IPS DF 4.7 (cell line): ENCODE measurements around the gene NFATC4.
A peak's percentile ranks its signal among the peaks of the same experiment; 100 is the strongest.
"Not testable (repeated sequence)": the region's sequence is repeated elsewhere in the genome, so short reads cannot be mapped to it uniquely, and the experiment has no call there.

Experiments
- DNase-seq: peaks from one replicate; pipeline ENCODE4 v3.0.0-alpha.2; 2013; ENCODE audit warnings: low spot score; ENCODE audit errors: extremely low read depth

Gene NFATC4

DNA sequence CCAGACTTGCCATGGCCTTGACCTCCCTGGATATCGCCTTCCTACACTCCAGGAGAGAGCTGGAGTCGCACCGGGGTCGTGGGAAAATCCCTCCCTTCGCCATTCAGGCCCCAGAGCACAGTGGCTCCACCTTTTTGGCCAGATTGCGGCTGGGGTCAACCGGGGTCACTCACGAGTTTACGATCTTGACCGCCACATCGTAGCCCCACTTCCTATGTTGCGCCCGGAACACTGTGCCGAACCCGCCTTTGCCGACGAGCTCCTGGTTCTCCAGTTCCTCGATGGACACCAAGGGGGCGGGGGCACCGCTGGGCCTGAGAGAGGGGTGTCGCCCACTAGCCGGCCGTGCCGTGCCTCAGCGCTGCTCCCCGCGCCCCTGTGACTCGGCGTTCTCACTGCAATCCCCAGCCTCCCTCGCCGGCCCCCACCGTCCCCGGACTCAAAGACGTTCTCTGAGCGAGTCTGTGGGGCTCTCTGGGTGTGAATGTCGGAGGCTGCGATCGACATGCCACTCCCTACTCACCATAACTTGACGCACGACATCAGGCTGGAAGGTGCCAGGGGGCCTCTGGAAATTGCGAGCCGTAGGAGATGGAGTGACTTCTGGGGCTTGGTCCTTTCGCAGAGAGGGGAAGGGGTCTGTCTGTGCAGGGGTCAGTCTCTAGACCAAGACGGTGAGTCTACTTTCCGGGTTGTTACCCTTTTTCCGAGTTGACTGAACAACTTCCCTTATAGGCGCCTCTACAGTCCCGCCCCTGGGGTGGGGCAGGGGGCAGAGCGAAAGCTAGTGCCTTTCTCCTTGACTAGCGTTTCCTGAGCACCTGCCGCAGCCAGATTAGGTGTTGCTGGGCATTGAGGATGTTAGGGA, 28.5 kb upstream of the NFATC4 start, which contains the start of gene RIPK3:
TSS of gene RIPK3 (minus strand) at position 708 of the 868 bp plus-strand sequence. CDS start at position 543, 165 bp downstream.
- no peak for DNase-seq

DNA sequence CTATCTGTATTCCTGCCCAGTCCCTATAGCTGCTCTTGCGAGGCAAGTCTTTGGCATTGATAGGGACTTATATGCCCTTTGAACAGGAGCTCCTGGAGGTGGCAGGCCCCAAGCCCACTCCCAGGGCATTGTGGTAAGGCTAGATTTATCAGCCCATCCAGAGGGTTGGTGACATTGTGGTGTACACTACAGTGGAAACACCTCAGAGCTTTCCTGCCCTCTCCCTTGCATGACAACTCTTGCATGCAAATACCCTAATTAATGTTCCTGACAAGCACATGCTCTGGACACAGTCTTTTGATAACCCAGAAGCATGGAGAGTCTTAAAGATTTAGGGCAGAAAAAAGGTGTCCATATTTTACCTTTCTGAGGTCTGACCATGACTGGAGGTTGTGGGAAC, 27.4 kb upstream of the NFATC4 start:
- DNase-seq = no peak

DNA sequence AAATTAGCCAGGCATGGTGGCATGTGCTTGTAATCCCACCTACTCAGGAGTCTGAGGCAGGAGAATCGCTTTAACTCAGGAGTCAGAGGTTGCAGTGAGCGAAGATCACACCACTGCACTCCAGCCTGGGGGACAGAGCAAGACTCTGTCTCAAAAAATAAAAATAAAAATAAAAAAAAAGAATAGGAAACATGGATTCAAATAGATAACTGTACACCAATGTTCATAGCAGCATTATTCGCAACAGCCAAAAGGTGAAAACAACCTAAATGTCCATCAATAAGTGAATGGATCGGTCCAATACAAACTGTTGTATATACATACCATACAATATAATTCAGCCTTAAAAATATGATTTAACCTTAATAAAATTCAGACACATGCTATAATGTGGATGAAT, 25.1 kb upstream of the NFATC4 start:
- DNase-seq = no peak

DNA sequence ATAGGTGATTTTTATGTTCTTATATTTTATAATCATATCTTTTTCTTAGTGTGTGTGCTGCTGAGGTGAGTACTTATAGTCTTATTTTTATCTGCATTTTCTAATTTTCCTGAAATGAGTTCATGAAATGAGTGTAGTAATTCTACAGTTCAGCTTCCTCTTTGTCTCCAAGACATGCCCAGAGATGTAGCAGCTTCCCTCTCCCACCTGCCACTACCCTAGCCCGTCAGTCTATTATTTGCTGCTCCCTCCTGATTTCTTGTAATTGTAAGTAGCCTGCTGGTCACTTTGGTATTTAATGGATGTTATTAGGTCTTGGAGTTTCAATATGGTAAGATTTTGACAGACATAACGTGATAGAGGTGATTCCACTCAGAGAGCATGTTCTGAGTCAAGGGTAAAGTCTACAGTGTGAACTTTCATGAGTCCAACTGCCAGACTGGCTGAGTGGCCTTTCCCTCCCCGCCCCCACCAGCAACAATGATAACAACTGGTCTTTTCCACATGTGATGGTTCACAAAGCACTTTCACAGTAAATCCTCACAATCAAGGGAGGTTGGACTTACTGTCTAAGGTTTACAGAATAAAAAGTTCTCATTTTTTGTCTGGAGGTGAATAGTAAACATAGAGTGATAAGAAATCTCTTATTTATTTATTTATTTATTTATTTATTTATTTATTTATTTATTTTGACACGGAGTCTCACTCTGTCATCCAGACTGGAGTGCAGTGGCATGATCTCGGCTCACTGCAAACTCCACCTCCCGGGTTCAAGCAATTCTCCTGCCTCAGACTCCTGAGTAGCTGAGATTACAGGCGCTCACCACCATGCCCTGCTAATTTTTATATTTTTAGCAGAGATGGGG, 24.0 kb upstream of the NFATC4 start:
- no peak for DNase-seq

DNA sequence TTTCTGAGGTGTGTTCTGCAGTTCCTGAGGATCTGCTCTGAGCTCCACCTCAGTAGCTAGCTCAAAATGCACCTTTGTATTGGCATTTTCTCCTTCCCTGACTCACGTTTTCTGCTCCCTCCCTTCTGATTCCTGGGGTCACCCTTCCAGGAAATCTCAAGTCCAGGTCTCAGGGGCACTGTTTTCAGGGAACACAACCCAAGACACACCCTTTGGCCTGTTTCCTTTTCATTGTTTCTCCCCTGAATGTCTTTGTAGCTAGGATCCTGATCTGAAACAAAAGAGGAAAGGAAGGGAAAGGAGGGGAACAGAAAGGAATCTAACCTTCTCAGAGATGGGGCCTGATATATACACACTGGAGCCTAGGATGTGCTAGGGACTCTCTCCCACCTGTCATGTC, 20.9 kb upstream of the NFATC4 start:
- no peak for DNase-seq

DNA sequence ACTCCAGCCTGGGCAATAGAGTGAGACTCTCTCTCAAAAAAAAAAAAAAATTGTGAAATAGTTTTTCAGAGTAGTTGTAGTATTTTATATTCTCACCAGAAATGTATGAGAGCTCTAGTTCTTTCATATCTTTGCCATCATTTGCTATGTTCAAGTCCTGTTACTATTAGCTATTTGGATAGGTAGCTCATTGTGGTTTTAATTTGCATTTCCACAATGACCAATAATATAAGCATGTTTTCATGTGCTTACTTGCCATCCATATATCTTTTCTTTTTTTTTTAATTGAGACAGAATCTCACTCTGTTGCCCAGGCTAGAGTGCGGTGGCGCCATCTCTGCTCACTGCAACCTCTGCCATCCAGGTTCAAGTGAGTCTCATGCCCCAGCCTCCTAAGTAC, 19.8 kb upstream of the NFATC4 start:
- no peak for DNase-seq

DNA sequence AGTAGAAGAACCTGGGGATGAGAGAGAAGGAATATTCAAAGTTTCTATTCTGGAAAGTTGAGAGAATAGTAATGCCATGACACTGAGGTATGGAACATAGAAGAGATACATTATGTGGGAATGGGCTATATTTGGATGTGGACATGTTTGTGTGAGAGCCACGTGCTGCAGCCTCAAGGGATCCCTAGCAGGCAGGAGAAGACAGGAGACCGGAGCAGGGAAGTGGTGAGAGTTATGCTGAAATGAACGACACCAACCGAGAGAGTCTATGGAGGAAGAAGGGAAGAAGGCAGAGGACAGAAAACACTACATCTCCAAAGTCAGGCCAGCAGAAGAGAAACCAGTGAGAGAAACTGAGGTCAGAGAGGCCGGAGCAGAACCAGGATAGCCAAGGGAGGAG, 18.2 kb upstream of the NFATC4 start:
- DNase-seq = no peak

DNA sequence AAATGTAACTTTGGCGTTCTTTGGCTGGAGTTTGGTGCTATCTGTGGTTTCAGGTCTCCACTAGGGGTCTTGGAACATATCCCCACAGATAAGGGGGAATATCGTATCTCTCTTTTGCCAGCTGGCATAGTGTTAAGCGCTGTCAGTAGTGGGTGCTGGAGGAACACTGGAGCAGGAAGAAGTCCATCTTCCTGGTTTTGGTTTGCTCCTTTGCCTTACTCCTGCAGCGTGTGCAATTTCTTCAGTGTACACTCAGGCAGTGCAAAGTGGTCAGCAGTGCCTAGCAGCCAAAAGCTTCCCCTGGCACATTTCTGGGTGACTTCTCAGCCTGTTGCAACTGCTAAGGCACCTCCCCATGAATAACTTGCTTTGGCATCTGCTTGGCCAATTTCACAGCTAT, 16.5 kb upstream of the NFATC4 start:
- no peak for DNase-seq

DNA sequence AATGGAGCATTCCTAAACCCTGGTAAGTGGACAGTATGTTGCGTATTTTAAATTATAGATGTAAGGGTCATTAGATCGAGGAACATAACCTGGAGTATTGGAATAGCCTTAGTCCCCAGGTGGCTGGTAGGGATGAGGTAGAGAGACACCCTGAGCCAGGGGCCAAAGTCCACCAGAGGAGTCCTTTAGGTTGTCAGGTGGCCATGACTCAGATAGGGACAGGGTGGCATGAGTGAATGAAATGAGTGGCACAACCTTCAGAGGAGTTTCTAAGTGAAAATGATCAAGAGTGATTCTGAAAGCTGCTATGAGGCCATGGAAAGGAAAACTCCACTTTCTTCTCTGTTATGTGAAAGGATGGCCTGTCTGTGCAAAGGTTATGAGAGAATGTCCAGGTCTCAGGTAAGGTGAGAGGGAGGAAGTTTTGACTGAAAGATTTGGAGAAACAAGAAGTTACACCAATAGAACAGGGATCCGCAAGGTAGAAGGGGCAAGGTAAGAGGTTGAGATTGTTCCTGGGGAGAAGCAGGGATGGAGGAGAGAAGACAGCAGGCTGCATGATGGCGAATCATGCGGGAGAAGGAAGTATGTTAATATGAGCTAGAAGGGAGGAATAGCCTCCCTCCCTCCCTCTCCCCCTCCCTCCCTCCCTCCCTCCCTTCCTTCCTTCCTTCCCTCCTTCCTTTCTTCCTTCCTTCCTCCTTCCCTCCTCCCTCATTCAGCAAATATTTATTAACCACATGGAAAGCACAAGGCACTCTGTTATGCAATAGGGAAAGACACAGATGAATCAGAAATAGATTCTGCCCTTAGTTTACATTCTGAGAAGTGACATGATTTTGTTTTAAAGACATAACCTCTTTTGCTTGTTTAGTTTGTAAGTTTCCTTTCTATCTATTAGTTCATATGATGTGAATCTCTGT, 14.2 kb upstream of the NFATC4 start:
- DNase-seq = no peak

DNA sequence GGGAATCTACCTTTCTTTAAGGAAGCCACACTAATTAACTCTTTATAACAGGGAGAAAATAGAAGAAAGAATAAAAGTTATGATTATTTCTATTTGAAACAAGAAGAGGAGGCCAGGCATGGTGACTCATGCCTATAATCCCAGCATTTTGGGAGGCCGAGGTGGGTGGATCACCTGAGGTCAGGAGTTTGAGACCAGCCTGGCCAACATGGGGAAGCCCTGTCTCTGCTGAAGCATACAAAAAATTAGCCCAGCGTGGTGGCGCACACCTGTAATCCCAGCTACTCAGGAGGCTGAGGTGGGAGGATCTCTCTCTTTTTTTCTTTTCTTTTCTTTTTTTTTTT, 13.5 kb upstream of the NFATC4 start:
- not testable (repeated sequence) for DNase-seq

DNA sequence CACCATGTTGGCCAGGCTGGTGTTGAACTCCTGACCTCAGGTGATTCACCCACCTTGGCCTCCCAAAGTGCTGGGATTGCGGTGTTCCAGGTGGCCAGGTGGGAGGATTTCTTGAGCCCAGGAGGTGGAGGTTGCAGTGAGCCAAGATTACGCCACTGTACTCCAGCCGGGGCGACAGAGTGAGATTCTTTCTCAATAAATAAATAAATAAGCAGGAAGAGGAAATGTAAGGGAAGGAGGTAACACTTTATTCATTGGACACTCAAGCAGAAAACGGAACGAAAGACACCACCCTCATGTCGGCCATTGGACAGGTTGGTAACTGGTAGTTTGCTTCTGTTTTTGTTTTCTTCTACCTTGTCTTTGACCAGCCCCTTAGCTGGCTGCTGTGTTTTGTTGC, 13.0 kb upstream of the NFATC4 start:
- no peak for DNase-seq

DNA sequence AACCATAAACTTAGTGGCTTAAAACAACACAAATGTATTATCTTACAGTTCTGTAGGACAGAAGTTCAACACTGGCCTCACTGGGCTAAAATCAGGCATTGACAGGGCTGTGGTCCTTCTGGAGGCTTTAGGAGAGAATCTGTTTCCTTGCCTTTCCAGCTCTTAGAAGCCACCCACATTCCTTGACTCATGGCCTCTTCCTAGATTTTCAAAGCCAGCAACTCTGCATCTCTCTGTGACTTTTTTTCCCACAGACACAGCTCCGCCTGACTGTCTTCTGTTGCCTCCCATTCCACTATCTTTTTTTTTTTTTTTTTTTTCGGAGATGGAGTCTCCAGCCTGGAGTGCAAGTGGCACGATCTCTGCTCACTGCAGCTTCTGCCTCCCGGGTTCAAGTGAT, 11.8 kb upstream of the NFATC4 start:
- no peak for DNase-seq

DNA sequence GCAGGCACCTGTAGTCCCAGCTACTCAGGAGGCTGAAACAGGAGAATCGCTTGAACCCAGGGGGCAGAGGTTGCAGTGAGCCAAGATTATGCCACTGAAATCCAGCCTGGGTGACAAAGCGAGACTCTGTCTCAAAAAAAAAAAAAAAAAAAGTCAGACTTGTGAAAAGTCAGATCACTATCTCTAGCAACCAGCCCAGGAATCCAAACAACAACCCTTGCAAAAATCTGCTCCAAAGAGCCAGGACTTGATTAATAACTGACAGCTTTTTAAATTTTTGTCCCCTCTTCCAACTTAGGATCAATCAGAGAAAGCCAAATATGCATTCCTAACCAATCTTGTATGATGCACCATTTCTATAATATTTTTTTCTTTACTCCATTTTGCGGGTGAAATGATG, 7.7 kb upstream of the NFATC4 start:
- DNase-seq = no peak

DNA sequence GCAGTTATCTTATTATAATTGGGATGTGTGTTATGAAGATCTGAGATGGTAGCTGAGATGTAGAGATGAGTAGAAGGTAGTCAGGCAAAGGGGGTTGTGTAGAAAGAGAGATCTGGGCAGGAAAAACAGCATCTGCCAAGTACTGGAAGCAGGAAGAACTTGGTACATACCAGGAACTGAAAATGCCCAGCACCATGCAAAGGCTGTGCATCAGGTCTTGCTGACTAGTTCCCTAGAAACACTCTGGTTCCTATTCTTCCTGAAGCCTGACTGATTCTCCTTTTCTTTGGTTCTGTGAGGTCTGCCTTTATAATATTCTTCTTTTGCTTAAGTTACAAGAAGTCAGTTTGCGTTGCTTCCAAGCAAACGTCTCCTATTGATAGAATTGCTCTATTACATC, 6.7 kb upstream of the NFATC4 start:
- DNase-seq = no peak

DNA sequence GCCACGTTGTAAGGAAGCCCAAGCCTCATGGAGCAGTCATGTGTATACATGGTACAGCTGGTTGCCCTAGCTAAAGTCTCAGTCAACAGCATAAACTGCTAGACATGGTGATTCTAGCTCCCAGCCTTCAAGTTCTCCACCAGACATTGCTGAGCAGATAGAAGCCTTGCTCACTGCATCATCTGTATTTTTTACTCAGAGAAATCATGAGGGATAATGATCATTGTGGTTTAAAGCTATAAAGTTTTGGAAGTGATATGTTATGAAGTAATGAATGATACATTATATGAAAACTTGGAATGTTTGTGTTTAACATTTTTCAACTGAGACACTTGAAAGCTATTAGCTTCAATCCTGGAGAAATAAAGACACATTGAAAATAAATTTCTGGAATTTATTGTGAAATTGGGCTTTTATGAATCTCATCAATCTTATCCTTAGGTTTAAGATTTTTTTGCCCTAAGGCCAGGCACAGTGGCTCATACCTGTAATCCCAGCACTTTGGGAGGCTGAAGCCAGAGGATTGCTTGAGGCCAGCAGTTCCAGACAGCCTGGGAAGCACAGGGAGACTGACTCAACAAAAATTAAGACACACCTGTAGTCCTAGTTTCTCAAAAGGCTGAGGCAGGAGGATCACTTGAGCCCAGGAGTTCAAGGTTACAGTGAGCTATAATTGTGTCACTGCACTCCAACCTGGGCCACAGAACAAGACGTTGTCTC, 5.6 kb upstream of the NFATC4 start:
- DNase-seq = no peak

DNA sequence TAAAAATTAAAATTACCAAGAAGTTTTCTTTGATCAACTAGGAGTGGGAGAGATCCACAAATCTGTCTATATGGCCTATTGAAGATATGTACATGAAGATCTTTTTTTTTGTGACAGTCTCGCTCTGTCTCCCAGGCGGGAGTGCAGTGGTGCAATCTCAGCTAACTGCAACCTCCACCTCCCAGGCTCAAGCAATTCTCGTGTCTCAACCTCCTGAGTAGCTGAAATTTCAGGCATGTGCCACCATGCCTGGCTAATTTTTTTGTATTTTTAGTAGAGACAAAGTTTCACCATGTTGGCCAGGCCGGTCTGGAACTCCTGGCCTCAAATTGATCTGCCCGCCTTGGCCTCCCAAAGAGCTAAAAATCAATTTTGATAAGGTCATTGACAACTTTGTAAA, 4.6 kb upstream of the NFATC4 start:
- no peak for DNase-seq

DNA sequence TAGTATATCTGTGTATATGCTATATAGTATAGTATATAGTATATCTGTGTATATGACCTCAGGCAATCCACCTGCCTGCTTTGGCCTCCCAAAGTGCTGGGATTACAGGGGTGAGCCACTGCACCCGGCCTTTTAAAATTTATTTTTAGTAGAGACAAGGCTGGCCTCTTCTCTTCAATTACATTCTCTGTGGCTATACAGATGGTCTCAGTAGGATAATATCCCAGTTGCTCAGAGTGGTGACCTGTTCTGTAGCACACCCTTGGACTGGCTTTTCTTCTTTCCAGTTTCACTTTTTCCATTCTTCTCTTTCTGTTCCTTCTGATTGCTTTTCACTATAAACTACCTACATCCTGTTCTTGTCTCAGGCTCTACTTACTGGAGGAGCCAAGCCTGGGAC, 3.1 kb upstream of the NFATC4 start:
- no peak for DNase-seq

DNA sequence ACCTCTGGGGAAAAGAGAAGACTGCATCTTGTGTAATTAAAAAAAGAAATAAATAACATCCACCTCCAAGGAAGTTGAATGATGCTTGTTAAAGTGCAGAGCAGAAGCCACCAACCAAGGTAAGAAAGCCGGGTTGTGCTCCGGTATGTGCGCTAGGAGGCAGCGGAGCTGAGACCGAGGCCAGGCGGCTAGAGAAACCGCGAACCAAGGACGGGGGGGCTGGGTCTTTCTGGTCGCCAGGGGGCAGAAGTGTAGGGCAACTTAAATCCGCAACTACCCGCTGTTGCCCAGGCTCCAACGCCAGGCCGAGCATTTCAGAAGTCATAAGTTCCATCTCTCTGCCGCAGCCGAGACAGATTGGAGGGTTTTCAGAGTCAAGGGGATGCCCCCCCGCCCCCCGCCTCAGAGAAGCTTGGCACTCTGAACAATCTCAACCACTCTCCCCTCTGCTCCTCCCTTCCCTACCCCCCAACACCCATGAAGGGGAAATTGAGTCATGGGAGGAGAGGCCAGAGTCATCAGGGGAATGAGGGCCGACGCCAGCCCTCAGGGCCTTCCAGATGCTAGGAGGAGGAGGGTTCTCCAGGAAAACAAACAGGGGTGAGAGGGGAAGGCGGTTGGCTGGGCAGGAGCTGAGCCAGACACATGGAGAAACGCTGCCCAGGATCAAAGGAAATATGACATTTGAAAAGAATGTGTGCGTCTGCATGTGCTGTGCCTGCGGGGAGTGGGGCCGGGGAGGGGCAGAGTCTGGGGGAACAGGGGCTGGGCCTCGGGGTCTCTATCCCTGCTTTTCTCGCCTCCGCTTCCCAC, 2.2 kb upstream of the NFATC4 start:
- DNase-seq = peak; percentile 72

DNA sequence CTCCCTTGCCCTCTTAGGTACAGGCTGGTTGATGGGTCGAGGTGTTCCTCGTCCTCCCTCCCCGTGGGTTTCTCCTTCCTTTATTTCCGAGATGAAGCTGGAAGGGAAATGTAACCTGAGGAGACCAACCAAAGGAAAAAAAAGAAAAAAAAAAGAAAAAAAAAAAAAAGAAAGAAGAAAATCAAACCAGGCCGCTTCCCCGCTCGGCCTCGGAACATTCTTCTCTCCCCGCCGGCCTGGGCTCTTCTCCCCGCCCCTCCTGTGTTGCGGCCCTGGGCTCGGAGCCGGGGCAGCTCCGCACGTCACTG, 1.6 kb upstream of the NFATC4 start:
- DNase-seq = no peak
